WTC11 (cell line): ENCODE data around the gene NXN. TPM values are rescaled to one million over a fixed set of nuclear protein-coding genes. Genes with fewer than 3 reads are reported as not detected.

ENCODE experiments used
- ATAC-seq: fragments of 200-7000 bp; cut with Tn5 transposase; 2 replicates; pipeline ENCODE4 v1.10.0; 2021; ENCODE audit warnings: mild to moderate bottlenecking, moderate library complexity
- CTCF ChIA-PET: fragments of 300-600 bp; sonication (Branson Sonifier 250); formaldehyde crosslinking; loops from one replicate; lab custom pipeline; 2021; ENCODE audit warnings: antibody characterized with exemption; lab: Charles Lee
- POLR2A ChIA-PET: fragments of 350-600 bp; sonication (Branson Sonifier 250); formaldehyde crosslinking; loops from one replicate; lab custom pipeline; 2021; ENCODE audit warnings: antibody characterized with exemption; lab: Charles Lee
- DNase-seq: peaks from one replicate; pipeline ENCODE4 v3.0.0; 2021; ENCODE audit warnings: low spot score
- H3K27ac Mint-ChIP-seq: 2 replicates; pipeline ENCODE4 v1.8.0; 2021; ENCODE audit warnings: mixed read lengths
- H3K27me3 Mint-ChIP-seq: 2 replicates; pipeline ENCODE4 v1.8.0; 2021; ENCODE audit warnings: low read depth, mild to moderate bottlenecking, moderate library complexity, mixed read lengths
- H3K36me3 Mint-ChIP-seq: 2 replicates; pipeline ENCODE4 v1.8.0; 2021; ENCODE audit warnings: mixed read lengths
- H3K4me1 Mint-ChIP-seq: 2 replicates; pipeline ENCODE4 v1.8.0; 2022; ENCODE audit warnings: mixed read lengths
- H3K4me3 Mint-ChIP-seq: 2 replicates; pipeline ENCODE4 v1.8.0; 2021; ENCODE audit warnings: mild to moderate bottlenecking, moderate library complexity, mixed read lengths
- H3K9me3 Mint-ChIP-seq: 2 replicates; pipeline ENCODE4 v1.8.0; 2021; ENCODE audit warnings: mixed read lengths
- AFF4 ChIP-seq: sonication (generic); formaldehyde crosslinking; IDR thresholded peaks from 2 replicates; pipeline ENCODE4 v1.8.1; 2023; ENCODE audit warnings: mild to moderate bottlenecking, missing genetic modification reagents, borderline replicate concordance
- ARID4B ChIP-seq: sonication (generic); formaldehyde crosslinking; IDR thresholded peaks from 2 replicates; pipeline ENCODE4 v1.8.0; 2023; ENCODE audit warnings: missing genetic modification reagents, mild to moderate bottlenecking, borderline replicate concordance
- CBFB ChIP-seq: sonication (generic); formaldehyde crosslinking; IDR thresholded peaks from 2 replicates; pipeline ENCODE4 v1.8.1; 2022; ENCODE audit warnings: mild to moderate bottlenecking, low read depth, missing genetic modification reagents
- E2F5 ChIP-seq: sonication (generic); formaldehyde crosslinking; IDR thresholded peaks from 2 replicates; pipeline ENCODE4 v1.8.1; 2022; ENCODE audit warnings: mild to moderate bottlenecking, moderate library complexity, missing genetic modification reagents
- FOXK1 ChIP-seq: sonication (generic); formaldehyde crosslinking; IDR thresholded peaks from 2 replicates; pipeline ENCODE4 v1.8.0; 2022; ENCODE audit warnings: mild to moderate bottlenecking, moderate library complexity, missing genetic modification reagents
- JUN ChIP-seq: sonication (generic); formaldehyde crosslinking; IDR thresholded peaks from 2 replicates; pipeline ENCODE4 v1.8.0; 2023; ENCODE audit warnings: mild to moderate bottlenecking, missing genetic modification reagents
- NFE2L1 ChIP-seq: sonication (generic); formaldehyde crosslinking; IDR thresholded peaks from 2 replicates; pipeline ENCODE4 v1.8.1; 2023; ENCODE audit warnings: missing genetic modification reagents
- NR3C1 ChIP-seq: sonication (generic); formaldehyde crosslinking; conservative IDR thresholded peaks from 2 replicates; pipeline ENCODE4 v1.8.1; 2023; ENCODE audit warnings: low read depth, mild to moderate bottlenecking, missing genetic modification reagents
- PREB ChIP-seq: sonication (generic); formaldehyde crosslinking; IDR thresholded peaks from 2 replicates; pipeline ENCODE4 v1.8.1; 2022; ENCODE audit warnings: mild to moderate bottlenecking, missing genetic modification reagents, moderate library complexity, borderline replicate concordance
- PRRX2 ChIP-seq: fragments of 250-450 bp; sonication (Bioruptor Pico); IDR thresholded peaks from 2 replicates; pipeline ENCODE4 v1.8.0; 2021; ENCODE audit warnings: mild to moderate bottlenecking
- SOX15 ChIP-seq: fragments of 250-450 bp; sonication (Bioruptor Pico); IDR thresholded peaks from 2 replicates; pipeline ENCODE4 v1.9.0; 2021; ENCODE audit warnings: mild to moderate bottlenecking
- USF1 ChIP-seq: sonication (generic); formaldehyde crosslinking; IDR thresholded peaks from 2 replicates; pipeline ENCODE4 v1.8.0; 2022; ENCODE audit warnings: mild to moderate bottlenecking, missing genetic modification reagents
- ZBTB43 ChIP-seq: sonication (generic); formaldehyde crosslinking; IDR thresholded peaks from 2 replicates; pipeline ENCODE4 v1.8.1; 2023; ENCODE audit warnings: mild to moderate bottlenecking, missing genetic modification reagents
- ZNF532 ChIP-seq: fragments of 250-450 bp; sonication (Bioruptor Pico); IDR thresholded peaks from 2 replicates; pipeline ENCODE4 v1.9.0; 2021; ENCODE audit warnings: mild to moderate bottlenecking, borderline replicate concordance
- total RNA-seq: library from RNA; stranded (reverse); gene quantifications from 3 replicates; pipeline ENCODE4 v1.2.3, GENCODE V29; 2021

Gene NXN
- total RNA-seq, 1 experiment from 2014 or later = 96.8 TPM

GRCh38 chr17:846901-847843, 132.4 kb downstream of the NXN start:
- Mint-ChIP-seq H3K9me3 (no peaks in the 10 kb centered on the region), H3K36me3 (no peaks in the 10 kb centered on the region; the same call in 1 of the 2 replicates), H3K27ac (0 out of 2 replicates have a peak overlapping the region, but pooled peaks have one; percentile 65), H3K4me1 (peaks cover 60% of the 10 kb centered on the region), H3K4me3 (no peak overlapping the region), H3K27me3 (no peaks in the 10 kb centered on the region)
- ChIA-PET CTCF (interaction anchor here (0.9 to 1.6 kb wide), 3 partner anchors 32 to 149 kb away, joined by 3 to 4 read pairs (median 4); partner anchors contain the start of gene TIMM22), POLR2A (no interaction called here)
- no peak for ATAC-seq
- no peak for TF ChIP-seq NFE2L1
- DNase-seq = no peak

- ChIA-PET CTCF (no interaction called here), POLR2A (no interaction called here)
- Mint-ChIP-seq H3K27me3 (no peaks in the 10 kb centered on the region), H3K4me3 (no peak overlapping the region), H3K9me3 (no peaks in the 10 kb centered on the region), H3K4me1 (peaks cover 10% of the 10 kb centered on the region), H3K27ac (no peak overlapping the region), H3K36me3 (peaks cover 2% of the 10 kb centered on the region)
- no peak for DNase-seq
- ATAC-seq = no peak
- TF ChIP-seq ARID4B (CRISPR knock-in tag) = no peak
- no peak for TF ChIP-seq USF1 (CRISPR knock-in tag)
- TF ChIP-seq SOX15 (CRISPR knock-in tag) = no peak
- TF ChIP-seq AFF4 (CRISPR knock-in tag) = no peak
- no peak for TF ChIP-seq JUN (CRISPR knock-in tag)
- no peak for TF ChIP-seq CBFB (CRISPR knock-in tag)
- TF ChIP-seq FOXK1 (CRISPR knock-in tag) = no peak
- no peak for TF ChIP-seq PRRX2 (CRISPR knock-in tag)
- no peak for TF ChIP-seq PREB (CRISPR knock-in tag)
- no peak for TF ChIP-seq E2F5 (CRISPR knock-in tag)
- no peak for TF ChIP-seq ZNF532
- no peak for TF ChIP-seq ZBTB43 (CRISPR knock-in tag)
- TF ChIP-seq NR3C1 (CRISPR knock-in tag) = no peak
Measured at GRCh38 chr17:841313-841712, 138.3 kb downstream of the NXN start.
